Esophagus muscularis mucosa (tissue), 4 donors: ENCODE data around the gene HPS1. TPM values are rescaled to one million over a fixed set of nuclear protein-coding genes. Genes with fewer than 3 reads are reported as not detected.

ENCODE experiments used
- DNase-seq: peaks from one replicate; pipeline ENCODE4 v3.0.0-alpha.2; 2017; ENCODE audit errors: extremely low spot score
- H3K27ac ChIP-seq, 4 donors: fragments of 200-600 bp; sonication (generic); replicated peaks in 1 of 4; 1 replicate in 3 of 4; 2 replicates in 1 of 4; pipeline ENCODE4 v1.5.1; 2016 to 2019; ENCODE audit warnings: mild to moderate bottlenecking in 1 of 4
- H3K27me3 ChIP-seq, 4 donors: fragments of 200-600 bp; sonication (generic); one replicate each; pipeline versions ENCODE4 v1.5.1 to v1.6.0; 2016 to 2019
- H3K36me3 ChIP-seq, 4 donors: fragments of 200-600 bp; sonication (generic); one replicate each; pipeline ENCODE4 v1.5.1; 2016 to 2019
- H3K4me1 ChIP-seq, 4 donors: fragments of 200-600 bp; sonication (generic); one replicate each; pipeline ENCODE4 v1.5.1; 2016 to 2019
- H3K4me3 ChIP-seq, 4 donors: fragments of 200-600 bp; sonication (generic); 1 replicate in 2 of 4; 2 replicates in 2 of 4; pipeline ENCODE4 v1.5.1; 2016 to 2019; ENCODE audit warnings: mild to moderate bottlenecking in 4 of 4, moderate library complexity in 1 of 4
- H3K9me3 ChIP-seq, 4 donors: fragments of 200-600 bp; sonication (generic); 1 replicate in 3 of 4; 2 replicates in 1 of 4; pipeline ENCODE4 v1.5.1; 2016 to 2019
- EP300 ChIP-seq: sonication (generic); formaldehyde crosslinking; IDR thresholded peaks from one replicate; pipeline ENCODE4 v1.6.1; 2017; ENCODE audit warnings: antibody characterized with exemption
- POLR2A ChIP-seq: fragments of 450-650 bp; IDR thresholded peaks from one replicate; pipeline ENCODE4 v1.6.1; 2017; ENCODE audit warnings: antibody characterized with exemption, moderate library complexity, mild to moderate bottlenecking, low read depth
- POLR2AphosphoS5 ChIP-seq, 2 donors: sonication (generic); formaldehyde crosslinking; IDR thresholded peaks; one replicate each; pipeline ENCODE4 v1.6.1; 2017; ENCODE audit warnings: antibody characterized with exemption in 2 of 2
- WGBS: methylation state at CpG from one replicate; pipeline ENCODE4 v1.1.5; 2018; 5-methylcytosine and 5-hydroxymethylcytosine counted together
- intact Hi-C: fragments of 100-400 bp; cut with DNase I; formaldehyde crosslinking; loops from one replicate; pipeline ENCODE4 v1.15.1; 2023
- total RNA-seq, 4 donors: library from RNA; depleted of rRNA; stranded (reverse); fragments of >200 nt; gene quantifications; one replicate each; pipeline versions ENCODE4 v1.1.0 to v1.2.1, GENCODE V29; 2016
- TF ChIP-seq, protein P1 (sequence below), 3 experiments: fragments of 200-600 bp in 2 of 3; fragments of 450-650 bp in 1 of 3; sonication (generic) in 2 of 3; IDR thresholded peaks; one replicate each; pipeline ENCODE4 v1.5.1; 2017 to 2019; ENCODE audit warnings: antibody characterized with exemption in 3 of 3, mild to moderate bottlenecking in 2 of 3, moderate library complexity in 1 of 3

HPS1 gene
- total RNA-seq, 4 donors from 2014 or later, result 49.7 to 76.1 (median 63.7) TPM

GRCh38 chr10:98417481-98417959, 29.2 kb downstream of the HPS1 start:
- TF ChIP-seq POLR2AphosphoS5 (IDR thresholded peaks at IDR 0.05) (no peak), POLR2A (no peak), EP300 (no peak)
- TF ChIP-seq, protein P1, sequence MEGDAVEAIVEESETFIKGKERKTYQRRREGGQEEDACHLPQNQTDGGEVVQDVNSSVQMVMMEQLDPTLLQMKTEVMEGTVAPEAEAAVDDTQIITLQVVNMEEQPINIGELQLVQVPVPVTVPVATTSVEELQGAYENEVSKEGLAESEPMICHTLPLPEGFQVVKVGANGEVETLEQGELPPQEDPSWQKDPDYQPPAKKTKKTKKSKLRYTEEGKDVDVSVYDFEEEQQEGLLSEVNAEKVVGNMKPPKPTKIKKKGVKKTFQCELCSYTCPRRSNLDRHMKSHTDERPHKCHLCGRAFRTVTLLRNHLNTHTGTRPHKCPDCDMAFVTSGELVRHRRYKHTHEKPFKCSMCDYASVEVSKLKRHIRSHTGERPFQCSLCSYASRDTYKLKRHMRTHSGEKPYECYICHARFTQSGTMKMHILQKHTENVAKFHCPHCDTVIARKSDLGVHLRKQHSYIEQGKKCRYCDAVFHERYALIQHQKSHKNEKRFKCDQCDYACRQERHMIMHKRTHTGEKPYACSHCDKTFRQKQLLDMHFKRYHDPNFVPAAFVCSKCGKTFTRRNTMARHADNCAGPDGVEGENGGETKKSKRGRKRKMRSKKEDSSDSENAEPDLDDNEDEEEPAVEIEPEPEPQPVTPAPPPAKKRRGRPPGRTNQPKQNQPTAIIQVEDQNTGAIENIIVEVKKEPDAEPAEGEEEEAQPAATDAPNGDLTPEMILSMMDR (IDR thresholded peaks at IDR 0.05), result no peak
- H3K4me1 ChIP-seq, result peaks cover 21 to 32% (median 24%) of the 10 kb centered on the region in 4 donors
- WGBS, result 89% methylated on average over 10 of the region's 19 CpGs
- intact Hi-C loops, result no loop called here
- no peaks in the 10 kb centered on the region for H3K27me3 ChIP-seq
- no peaks in the 10 kb centered on the region for H3K9me3 ChIP-seq
- DNase-seq, result no peak
- no peak overlapping the region for H3K4me3 ChIP-seq
- peaks cover 40 to 63% (median 51%) of the 10 kb centered on the region in 4 donors for H3K36me3 ChIP-seq
- no peak overlapping the region for H3K27ac ChIP-seq

GRCh38 chr10:98416606-98417388, 29.9 kb downstream of the HPS1 start:
- H3K9me3 ChIP-seq, result no peaks in the 10 kb centered on the region
- TF ChIP-seq EP300 (no peak), POLR2A (no peak), POLR2AphosphoS5 (IDR thresholded peaks at IDR 0.05) (no peak)
- TF ChIP-seq, protein P1 (IDR thresholded peaks at IDR 0.05), result no peak
- no peak overlapping the region for H3K27ac ChIP-seq
- H3K36me3 ChIP-seq, result peaks cover 37 to 56% (median 46%) of the 10 kb centered on the region in 4 donors
- 86% methylated on average over 10 of the region's 18 CpGs for WGBS
- H3K4me1 ChIP-seq, result peaks cover 25 to 39% (median 28%) of the 10 kb centered on the region in 4 donors
- intact Hi-C loops, result no loop called here
- no peak for DNase-seq
- H3K4me3 ChIP-seq, result no peak overlapping the region
- H3K27me3 ChIP-seq, result no peaks in the 10 kb centered on the region

- H3K27ac ChIP-seq, result peak overlapping the region; percentile 79 to 83 (median 81)
These were observed 31.0 kb downstream of the HPS1 start for GRCh38 chr10:98415731-98416119.

GRCh38 chr10:98414932-98415730, 31.6 kb downstream of the HPS1 start, which contains the start of gene PYROXD2:
TSS of gene PYROXD2 (minus strand) at chr10:98415182. CDS start at chr10:98415135, 47 bp downstream.
- WGBS, result 48% methylated on average over 14 of the region's 25 CpGs
- Histone ChIP-seq H3K9me3 (no peaks in the 10 kb centered on the region), H3K4me1 (peaks cover 34 to 49% (median 38%) of the 10 kb centered on the region in 4 donors), H3K4me3 (peak within 1 kb of the TSS; percentile 60 to 68 (median 65)), H3K36me3 (peaks cover 28 to 48% (median 44%) of the 10 kb centered on the region in 4 donors), H3K27me3 (no peaks in the 10 kb centered on the region), H3K27ac (peak within 1 kb of the TSS; percentile 79 to 83 (median 81))
- no peak for TF ChIP-seq EP300
- TF ChIP-seq POLR2AphosphoS5 (IDR thresholded peaks at IDR 0.05), result peak; percentile 91
- peak; percentile 96 for DNase-seq
- intact Hi-C loops, result no loop called here

More at GRCh38 chr10:98415731-98416119, 31.0 kb downstream of the HPS1 start:
- 54% methylated on average over 8 of the region's 8 CpGs for WGBS
- H3K27me3 ChIP-seq, result no peaks in the 10 kb centered on the region
- no peaks in the 10 kb centered on the region for H3K9me3 ChIP-seq
- intact Hi-C loops, result no loop called here
- peaks cover 34 to 49% (median 46%) of the 10 kb centered on the region in 4 donors for H3K36me3 ChIP-seq
- DNase-seq, result no peak
- TF ChIP-seq POLR2A (no peak), POLR2AphosphoS5 (IDR thresholded peaks at IDR 0.05) (no peak)
- TF ChIP-seq, protein P1 (IDR thresholded peaks at IDR 0.05), result no peak
- H3K4me3 ChIP-seq, result peak overlapping the region in 1 of 4 donors; percentile 60
- peaks cover 34 to 49% (median 37%) of the 10 kb centered on the region in 4 donors for H3K4me1 ChIP-seq

GRCh38 chr10:98414578-98414931, 32.2 kb downstream of the HPS1 start:
- TF ChIP-seq EP300 (no peak), POLR2AphosphoS5 (IDR thresholded peaks at IDR 0.05) (no peak)
- no peak for DNase-seq
- Histone ChIP-seq H3K9me3 (no peaks in the 10 kb centered on the region), H3K4me1 (peaks cover 34 to 49% (median 38%) of the 10 kb centered on the region in 4 donors), H3K27ac (peak overlapping the region; percentile 79 to 83 (median 81)), H3K36me3 (peaks cover 24 to 43% (median 38%) of the 10 kb centered on the region in 4 donors), H3K4me3 (peak overlapping the region; percentile 60 to 68 (median 65)), H3K27me3 (no peaks in the 10 kb centered on the region)
- intact Hi-C loops, result no loop called here
- WGBS, result 71% methylated on average over 1 of the region's 3 CpGs
